ENCODE data around the gene CRIP3. TPM values are rescaled to one million over a fixed set of nuclear protein-coding genes. Genes with fewer than 3 reads are reported as not detected.

Gene CRIP3
- total and polyA plus RNA-seq, 2 of the 13 experiments (the other 11 are each of a cell fraction or from before 2014, with no cell fraction given): 6.3 to 9.3 TPM

DNA sequence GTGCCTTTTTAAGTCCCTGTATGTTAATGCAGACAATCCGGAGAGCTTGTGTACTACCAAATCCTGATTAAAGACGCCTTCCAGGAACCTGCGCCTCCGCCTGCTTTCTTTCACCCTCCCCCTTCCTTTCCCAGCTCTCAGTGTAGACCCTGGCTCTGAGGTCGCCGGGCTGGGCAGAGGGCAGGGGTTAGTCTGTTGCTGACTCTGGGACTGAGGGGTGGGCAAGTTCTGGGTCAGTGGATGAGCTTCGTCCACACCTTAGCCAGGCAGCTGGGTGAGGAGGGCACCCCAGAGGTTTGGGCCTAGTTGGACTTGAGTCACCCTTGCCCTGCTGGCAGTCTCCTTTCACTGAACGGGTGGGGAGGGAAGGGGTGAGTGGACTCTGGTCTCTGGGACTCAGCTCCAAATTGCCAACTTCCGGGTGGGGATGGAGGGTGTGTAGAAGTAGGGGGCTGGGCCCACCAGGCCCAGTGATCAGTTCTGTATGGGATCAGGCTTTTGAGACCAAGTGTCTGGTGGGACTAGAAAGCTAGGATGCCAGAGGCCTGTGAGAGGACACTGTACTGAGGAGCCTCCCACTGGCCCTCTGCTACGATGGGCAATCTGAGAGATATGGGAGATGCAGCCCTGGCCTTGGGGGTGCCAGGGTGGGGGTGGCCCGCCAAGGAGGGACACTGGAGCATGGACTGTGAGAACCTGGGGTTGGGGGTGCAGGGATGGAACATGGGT is 31.9 kb downstream of the CRIP3 start (continued):
- TF ChIP-seq PCBP2 (optimal IDR thresholded peaks at IDR 0.05; ENCODE audit: low read depth, low read length, poor library complexity, severe bottlenecking) (no peak), ZNF713 (CRISPR knock-in tag; IDR thresholded peaks at IDR 0.05) (no peak), RFX3 (CRISPR knock-in tag; IDR thresholded peaks at IDR 0.05) (no peak), HDAC6 (IDR thresholded peaks at IDR 0.05; ENCODE audit: low read depth, low read length) (no peak), SOX13 (IDR thresholded peaks at IDR 0.05) (no peak), SOX13 (CRISPR knock-in tag; conservative IDR thresholded peaks at IDR 0.05 in 1 of 2, IDR thresholded peaks at IDR 0.05 in 1 of 2) (peak in 1 of 2 experiments; percentile 45; a peak in 1 of 4 replicates), RBAK (CRISPR knock-in tag; IDR thresholded peaks at IDR 0.05) (no peak), HDAC2 (CRISPR knock-in tag; IDR thresholded peaks at IDR 0.05) (peak; percentile 84), MTF1 (CRISPR knock-in tag; IDR thresholded peaks at IDR 0.05) (no peak), KLF9 (CRISPR knock-in tag; IDR thresholded peaks at IDR 0.05; ENCODE audit: low read depth) (no peak), NR1H2 (CRISPR knock-in tag; IDR thresholded peaks at IDR 0.05; ENCODE audit: borderline replicate concordance, low read depth) (no peak), ZNF333 (CRISPR knock-in tag; IDR thresholded peaks at IDR 0.05; ENCODE audit: borderline replicate concordance) (no peak), BRCA1 (CRISPR knock-in tag; IDR thresholded peaks at IDR 0.05) (no peak), MED13 (CRISPR knock-in tag; IDR thresholded peaks at IDR 0.05) (no peak), HNRNPUL1 (IDR thresholded peaks at IDR 0.05; ENCODE audit: low read depth, low read length) (no peak), ZBTB3 (CRISPR knock-in tag; IDR thresholded peaks at IDR 0.05; ENCODE audit: borderline replicate concordance, low read depth) (0 out of 2 replicates have a peak, but pooled peaks have one; percentile 76), STAG1 (CRISPR knock-in tag; IDR thresholded peaks at IDR 0.05) (no peak), ZNF605 (CRISPR knock-in tag; IDR thresholded peaks at IDR 0.05) (peak; percentile 80)
- TF ChIP-seq, protein P1, sequence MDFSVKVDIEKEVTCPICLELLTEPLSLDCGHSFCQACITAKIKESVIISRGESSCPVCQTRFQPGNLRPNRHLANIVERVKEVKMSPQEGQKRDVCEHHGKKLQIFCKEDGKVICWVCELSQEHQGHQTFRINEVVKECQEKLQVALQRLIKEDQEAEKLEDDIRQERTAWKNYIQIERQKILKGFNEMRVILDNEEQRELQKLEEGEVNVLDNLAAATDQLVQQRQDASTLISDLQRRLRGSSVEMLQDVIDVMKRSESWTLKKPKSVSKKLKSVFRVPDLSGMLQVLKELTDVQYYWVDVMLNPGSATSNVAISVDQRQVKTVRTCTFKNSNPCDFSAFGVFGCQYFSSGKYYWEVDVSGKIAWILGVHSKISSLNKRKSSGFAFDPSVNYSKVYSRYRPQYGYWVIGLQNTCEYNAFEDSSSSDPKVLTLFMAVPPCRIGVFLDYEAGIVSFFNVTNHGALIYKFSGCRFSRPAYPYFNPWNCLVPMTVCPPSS (IDR thresholded peaks at IDR 0.05): no peak
- TF ChIP-seq, protein P2, sequence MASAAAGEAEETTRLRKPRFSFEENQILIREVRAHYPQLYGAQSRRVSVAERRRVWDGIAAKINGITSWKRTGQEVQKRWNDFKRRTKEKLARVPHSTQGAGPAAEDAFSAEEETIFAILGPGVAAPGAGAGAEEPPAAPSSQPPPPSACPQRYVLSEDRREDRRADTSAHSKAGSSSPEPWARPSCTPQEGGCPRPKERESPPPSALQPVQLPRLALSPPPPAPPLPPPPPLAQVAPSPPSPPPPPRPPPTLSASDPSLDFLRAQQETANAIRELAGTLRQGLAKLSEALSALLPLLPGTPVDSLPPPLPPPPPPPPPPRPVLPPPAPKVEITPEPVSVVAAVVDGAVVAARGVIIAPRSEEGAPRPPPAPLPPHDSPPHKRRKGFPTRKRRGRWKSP (CRISPR knock-in tag; IDR thresholded peaks at IDR 0.05): no peak
- TF ChIP-seq, protein P3, sequence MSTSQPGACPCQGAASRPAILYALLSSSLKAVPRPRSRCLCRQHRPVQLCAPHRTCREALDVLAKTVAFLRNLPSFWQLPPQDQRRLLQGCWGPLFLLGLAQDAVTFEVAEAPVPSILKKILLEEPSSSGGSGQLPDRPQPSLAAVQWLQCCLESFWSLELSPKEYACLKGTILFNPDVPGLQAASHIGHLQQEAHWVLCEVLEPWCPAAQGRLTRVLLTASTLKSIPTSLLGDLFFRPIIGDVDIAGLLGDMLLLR (CRISPR knock-in tag; IDR thresholded peaks at IDR 0.05): 0 out of 2 replicates have a peak, but pooled peaks have one; percentile 17
- TF ChIP-seq, protein P4, sequence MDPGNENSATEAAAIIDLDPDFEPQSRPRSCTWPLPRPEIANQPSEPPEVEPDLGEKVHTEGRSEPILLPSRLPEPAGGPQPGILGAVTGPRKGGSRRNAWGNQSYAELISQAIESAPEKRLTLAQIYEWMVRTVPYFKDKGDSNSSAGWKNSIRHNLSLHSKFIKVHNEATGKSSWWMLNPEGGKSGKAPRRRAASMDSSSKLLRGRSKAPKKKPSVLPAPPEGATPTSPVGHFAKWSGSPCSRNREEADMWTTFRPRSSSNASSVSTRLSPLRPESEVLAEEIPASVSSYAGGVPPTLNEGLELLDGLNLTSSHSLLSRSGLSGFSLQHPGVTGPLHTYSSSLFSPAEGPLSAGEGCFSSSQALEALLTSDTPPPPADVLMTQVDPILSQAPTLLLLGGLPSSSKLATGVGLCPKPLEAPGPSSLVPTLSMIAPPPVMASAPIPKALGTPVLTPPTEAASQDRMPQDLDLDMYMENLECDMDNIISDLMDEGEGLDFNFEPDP (CRISPR knock-in tag; conservative IDR thresholded peaks at IDR 0.05): no peak
- TF ChIP-seq, protein P5, sequence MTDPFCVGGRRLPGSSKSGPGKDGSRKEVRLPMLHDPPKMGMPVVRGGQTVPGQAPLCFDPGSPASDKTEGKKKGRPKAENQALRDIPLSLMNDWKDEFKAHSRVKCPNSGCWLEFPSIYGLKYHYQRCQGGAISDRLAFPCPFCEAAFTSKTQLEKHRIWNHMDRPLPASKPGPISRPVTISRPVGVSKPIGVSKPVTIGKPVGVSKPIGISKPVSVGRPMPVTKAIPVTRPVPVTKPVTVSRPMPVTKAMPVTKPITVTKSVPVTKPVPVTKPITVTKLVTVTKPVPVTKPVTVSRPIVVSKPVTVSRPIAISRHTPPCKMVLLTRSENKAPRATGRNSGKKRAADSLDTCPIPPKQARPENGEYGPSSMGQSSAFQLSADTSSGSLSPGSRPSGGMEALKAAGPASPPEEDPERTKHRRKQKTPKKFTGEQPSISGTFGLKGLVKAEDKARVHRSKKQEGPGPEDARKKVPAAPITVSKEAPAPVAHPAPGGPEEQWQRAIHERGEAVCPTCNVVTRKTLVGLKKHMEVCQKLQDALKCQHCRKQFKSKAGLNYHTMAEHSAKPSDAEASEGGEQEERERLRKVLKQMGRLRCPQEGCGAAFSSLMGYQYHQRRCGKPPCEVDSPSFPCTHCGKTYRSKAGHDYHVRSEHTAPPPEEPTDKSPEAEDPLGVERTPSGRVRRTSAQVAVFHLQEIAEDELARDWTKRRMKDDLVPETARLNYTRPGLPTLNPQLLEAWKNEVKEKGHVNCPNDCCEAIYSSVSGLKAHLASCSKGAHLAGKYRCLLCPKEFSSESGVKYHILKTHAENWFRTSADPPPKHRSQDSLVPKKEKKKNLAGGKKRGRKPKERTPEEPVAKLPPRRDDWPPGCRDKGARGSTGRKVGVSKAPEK (CRISPR knock-in tag; IDR thresholded peaks at IDR 0.05; ENCODE audit: borderline replicate concordance): no peak
